Breast epithelium (tissue), 3 donors: ENCODE data around the gene ZMPSTE24.

Experiments
- CTCF ChIP-seq, 3 donors: fragments of 450-650 bp; IDR thresholded peaks; one replicate each; pipeline ENCODE4 v1.5.1; 2016 to 2017; ENCODE audit warnings: antibody characterized with exemption in 3 of 3, mild to moderate bottlenecking in 3 of 3, moderate library complexity in 3 of 3
- POLR2A ChIP-seq: fragments of 450-650 bp; IDR thresholded peaks from one replicate; pipeline ENCODE4 v1.6.1; 2016; ENCODE audit warnings: antibody characterized with exemption, mild to moderate bottlenecking, moderate library complexity

- TF ChIP-seq CTCF (IDR thresholded peaks at IDR 0.05) (no peak), POLR2A (no peak)
Observed at GRCh38 chr1:40332695-40333094, 74.7 kb downstream of the ZMPSTE24 start.
